Measurements from ENCODE around the gene TBC1D21. TPM values are rescaled to one million over a fixed set of nuclear protein-coding genes. Genes with fewer than 3 reads are reported as not detected.

Gene TBC1D21
- total and polyA plus RNA-seq, 10 of the 15 experiments (the other 5 are each of a cell fraction or from before 2014, with no cell fraction given): not detected

DNA sequence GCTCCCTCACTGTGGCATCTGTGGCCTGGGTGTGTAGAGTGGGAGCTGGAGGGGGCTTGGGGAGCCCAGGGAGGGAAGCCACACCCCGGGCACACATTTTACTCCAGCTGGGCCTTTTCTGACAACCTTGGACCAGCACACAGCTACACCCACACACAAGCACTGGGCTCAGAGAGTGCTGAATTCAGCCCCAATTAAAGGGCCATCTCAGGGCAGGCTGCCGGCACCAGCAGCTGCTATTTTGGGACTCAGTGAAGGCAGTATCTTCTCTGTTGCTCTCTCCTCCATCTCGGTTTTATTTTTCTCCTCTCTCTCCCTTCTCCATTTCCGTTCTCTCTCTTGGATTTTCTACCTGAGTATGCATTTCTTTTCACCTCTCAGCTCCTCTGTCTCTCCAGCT is 19.1 kb upstream of the TBC1D21 start (continued):
- TF ChIP-seq KLF5 (IDR thresholded peaks at IDR 0.05; ENCODE audit: partially characterized antibody): no peak
- no peak for TF ChIP-seq SMAD5 (IDR thresholded peaks at IDR 0.05; ENCODE audit: low read depth)

DNA sequence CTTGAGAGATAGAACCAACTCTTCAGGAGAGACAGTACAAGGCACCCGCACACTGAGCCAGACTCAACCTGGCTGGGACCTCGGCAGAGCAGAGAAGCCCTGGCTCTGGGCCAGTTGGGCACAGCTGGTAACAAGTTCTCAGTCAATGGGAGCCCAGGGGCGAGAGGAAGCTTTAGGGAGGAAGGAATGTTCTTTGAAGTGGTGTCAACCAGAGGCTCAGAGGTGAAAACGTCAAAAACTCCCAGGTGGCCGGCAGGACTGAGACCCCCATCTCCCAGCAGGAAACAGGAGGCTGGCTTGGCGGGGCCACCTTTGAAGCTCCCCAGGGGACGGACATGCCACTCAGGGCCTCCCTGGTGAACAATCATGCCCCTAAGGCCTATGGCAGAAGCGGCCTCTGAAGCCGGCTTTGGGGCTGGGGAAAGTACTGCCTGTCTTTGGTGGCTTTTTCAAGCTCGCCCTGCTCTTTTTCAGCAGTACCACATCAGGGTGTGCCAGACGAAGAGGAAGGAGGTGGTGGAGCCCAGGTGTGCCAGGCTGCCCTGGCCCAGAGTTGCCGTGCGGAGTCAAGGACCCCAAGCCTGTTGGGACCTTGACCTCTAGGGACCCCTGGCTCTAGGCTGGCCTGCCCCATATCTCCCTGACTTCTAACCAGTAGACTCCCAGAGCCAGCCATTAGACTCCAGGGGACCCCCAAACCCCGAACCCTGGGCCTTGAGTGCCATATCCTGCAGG is 16.7 kb upstream of the TBC1D21 start:
- RAD21 ChIA-PET (ENCODE audit: unreplicated experiment): no interaction called here
- intact Hi-C loops (cut with micrococcal nuclease; ENCODE audit: unreplicated experiment): no loop called here
- Histone ChIP-seq H3K27me3 (replicated peaks in 1 of 2; ENCODE audit: control insufficient read depth in 2 of 2, insufficient read depth in 2 of 2, low read length in 1 of 2) (peaks cover 2 to 4% of the 10 kb centered on the region in 2 experiments; a peak in 1 of 4 replicates), H3K9ac (ENCODE audit: control insufficient read depth, insufficient read depth, low read length) (no peak overlapping the region), H4K20me1 (ENCODE audit: control insufficient read depth, insufficient read depth) (no peaks in the 10 kb centered on the region), H3K4me3 (no peak overlapping the region), H3K79me2 (ENCODE audit: control insufficient read depth, insufficient read depth, low read length) (no peaks in the 10 kb centered on the region), H3K4me2 (ENCODE audit: control insufficient read depth, insufficient read depth) (no peak overlapping the region), H3K9me3 (replicated peaks; ENCODE audit: control insufficient read depth, insufficient read depth, low read length) (no peaks in the 10 kb centered on the region), H3K27ac (ENCODE audit: control insufficient read depth, insufficient read depth) (no peak overlapping the region), H3K36me3 (ENCODE audit: control insufficient read depth in 2 of 2, insufficient read depth in 2 of 2, low read length in 1 of 2) (no peaks in the 10 kb centered on the region), H2AFZ (ENCODE audit: control insufficient read depth, low read depth, low read length) (no peak overlapping the region), H3K4me1 (ENCODE audit: control insufficient read depth, insufficient read depth, low read length) (no peaks in the 10 kb centered on the region)
- in situ Hi-C loops (cut with MboI): no loop called here
- WGBS (ENCODE audit: insufficient coverage, insufficient replicate concordance, low lambda C conversion rate, missing lambda C conversion rate): under 1% methylated on average over 14 of the region's 14 CpGs
- DNase-seq (ENCODE audit: low read depth, low spot score) (no peak), ATAC-seq (no peak), FAIRE-seq (no peak)
- CTCF ChIA-PET: interaction anchor here (1.0 kb wide), 1 partner anchor 52 kb away, joined by 3 read pairs; no protein-coding TSS in a partner anchor
- TF ChIP-seq EP300 (IDR thresholded peaks at IDR 0.05; ENCODE audit: borderline replicate concordance in 1 of 2, control insufficient read depth in 1 of 2, low read depth in 2 of 2, low read length in 2 of 2) (no peak), SMAD5 (IDR thresholded peaks at IDR 0.05; ENCODE audit: low read depth) (no peak), RAD51 (IDR thresholded peaks at IDR 0.05) (no peak), TCF7 (IDR thresholded peaks at IDR 0.05; ENCODE audit: borderline replicate concordance) (no peak), SMAD1 (IDR thresholded peaks at IDR 0.05; ENCODE audit: low read depth, partially characterized antibody) (no peak), BMI1 (IDR thresholded peaks at IDR 0.05; ENCODE audit: borderline replicate concordance) (no peak), BCL11A (IDR thresholded peaks at IDR 0.05; ENCODE audit: low read depth, low read length) (no peak), KAT2A (conservative IDR thresholded peaks at IDR 0.05; ENCODE audit: control insufficient read depth, low read depth, low read length) (no peak), SREBF2 (IDR thresholded peaks at IDR 0.05; ENCODE audit: low read length) (no peak), SIX5 (IDR thresholded peaks at IDR 0.05; ENCODE audit: low read depth, low read length, severe bottlenecking) (no peak), ZNF207 (IDR thresholded peaks at IDR 0.05; ENCODE audit: borderline replicate concordance) (no peak)
- TF ChIP-seq, protein P1, sequence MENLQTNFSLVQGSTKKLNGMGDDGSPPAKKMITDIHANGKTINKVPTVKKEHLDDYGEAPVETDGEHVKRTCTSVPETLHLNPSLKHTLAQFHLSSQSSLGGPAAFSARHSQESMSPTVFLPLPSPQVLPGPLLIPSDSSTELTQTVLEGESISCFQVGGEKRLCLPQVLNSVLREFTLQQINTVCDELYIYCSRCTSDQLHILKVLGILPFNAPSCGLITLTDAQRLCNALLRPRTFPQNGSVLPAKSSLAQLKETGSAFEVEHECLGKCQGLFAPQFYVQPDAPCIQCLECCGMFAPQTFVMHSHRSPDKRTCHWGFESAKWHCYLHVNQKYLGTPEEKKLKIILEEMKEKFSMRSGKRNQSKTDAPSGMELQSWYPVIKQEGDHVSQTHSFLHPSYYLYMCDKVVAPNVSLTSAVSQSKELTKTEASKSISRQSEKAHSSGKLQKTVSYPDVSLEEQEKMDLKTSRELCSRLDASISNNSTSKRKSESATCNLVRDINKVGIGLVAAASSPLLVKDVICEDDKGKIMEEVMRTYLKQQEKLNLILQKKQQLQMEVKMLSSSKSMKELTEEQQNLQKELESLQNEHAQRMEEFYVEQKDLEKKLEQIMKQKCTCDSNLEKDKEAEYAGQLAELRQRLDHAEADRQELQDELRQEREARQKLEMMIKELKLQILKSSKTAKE (IDR thresholded peaks at IDR 0.05; ENCODE audit: low read depth, poor library complexity, severe bottlenecking): no peak
- TF ChIP-seq, protein P2, sequence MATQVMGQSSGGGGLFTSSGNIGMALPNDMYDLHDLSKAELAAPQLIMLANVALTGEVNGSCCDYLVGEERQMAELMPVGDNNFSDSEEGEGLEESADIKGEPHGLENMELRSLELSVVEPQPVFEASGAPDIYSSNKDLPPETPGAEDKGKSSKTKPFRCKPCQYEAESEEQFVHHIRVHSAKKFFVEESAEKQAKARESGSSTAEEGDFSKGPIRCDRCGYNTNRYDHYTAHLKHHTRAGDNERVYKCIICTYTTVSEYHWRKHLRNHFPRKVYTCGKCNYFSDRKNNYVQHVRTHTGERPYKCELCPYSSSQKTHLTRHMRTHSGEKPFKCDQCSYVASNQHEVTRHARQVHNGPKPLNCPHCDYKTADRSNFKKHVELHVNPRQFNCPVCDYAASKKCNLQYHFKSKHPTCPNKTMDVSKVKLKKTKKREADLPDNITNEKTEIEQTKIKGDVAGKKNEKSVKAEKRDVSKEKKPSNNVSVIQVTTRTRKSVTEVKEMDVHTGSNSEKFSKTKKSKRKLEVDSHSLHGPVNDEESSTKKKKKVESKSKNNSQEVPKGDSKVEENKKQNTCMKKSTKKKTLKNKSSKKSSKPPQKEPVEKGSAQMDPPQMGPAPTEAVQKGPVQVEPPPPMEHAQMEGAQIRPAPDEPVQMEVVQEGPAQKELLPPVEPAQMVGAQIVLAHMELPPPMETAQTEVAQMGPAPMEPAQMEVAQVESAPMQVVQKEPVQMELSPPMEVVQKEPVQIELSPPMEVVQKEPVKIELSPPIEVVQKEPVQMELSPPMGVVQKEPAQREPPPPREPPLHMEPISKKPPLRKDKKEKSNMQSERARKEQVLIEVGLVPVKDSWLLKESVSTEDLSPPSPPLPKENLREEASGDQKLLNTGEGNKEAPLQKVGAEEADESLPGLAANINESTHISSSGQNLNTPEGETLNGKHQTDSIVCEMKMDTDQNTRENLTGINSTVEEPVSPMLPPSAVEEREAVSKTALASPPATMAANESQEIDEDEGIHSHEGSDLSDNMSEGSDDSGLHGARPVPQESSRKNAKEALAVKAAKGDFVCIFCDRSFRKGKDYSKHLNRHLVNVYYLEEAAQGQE (IDR thresholded peaks at IDR 0.05; ENCODE audit: low read depth, low read length): no peak
- BruUV-seq (replicated peaks): no TSS peak
- POLR2A ChIA-PET: no interaction called here
- SMC1A ChIA-PET (ENCODE audit: uncharacterized antibody, unreplicated experiment): no interaction called here
